Mucosa of stomach (tissue), 1 donor: ENCODE measurements around the gene C11orf54.
"Not testable (repeated sequence)": the region's sequence is repeated elsewhere in the genome, so short reads cannot be mapped to it uniquely, and the experiment has no call there.

Experiments used
- H3K27me3 ChIP-seq: one replicate; pipeline ENCODE4 v1.7.0; 2013; ENCODE audit warnings: mild to moderate bottlenecking, low read length; ENCODE audit not compliant: control insufficient read depth, insufficient read depth
- H3K36me3 ChIP-seq: one replicate; pipeline ENCODE4 v1.7.0; 2013; ENCODE audit warnings: low read length; ENCODE audit not compliant: control insufficient read depth, insufficient read depth
- H3K4me1 ChIP-seq: one replicate; pipeline ENCODE4 v1.7.0; 2013; ENCODE audit warnings: mild to moderate bottlenecking, low read length; ENCODE audit not compliant: control insufficient read depth, insufficient read depth
- H3K4me3 ChIP-seq: one replicate; pipeline ENCODE4 v1.7.0; 2013; ENCODE audit warnings: low read length
- H3K9ac ChIP-seq: one replicate; pipeline ENCODE4 v1.7.0; 2013; ENCODE audit warnings: mild to moderate bottlenecking, low read length, moderate library complexity
- H3K9me3 ChIP-seq: one replicate; pipeline ENCODE4 v1.7.0; 2013; ENCODE audit warnings: mild to moderate bottlenecking, low read length, moderate library complexity; ENCODE audit not compliant: control insufficient read depth
- donor health status: Pancreatic carcinoma.

Gene C11orf54

GRCh38 chr11:93756748-93757147 is 15.3 kb downstream of the C11orf54 start:
- Histone ChIP-seq H3K9ac (no peak overlapping the region), H3K4me3 (no peak overlapping the region), H3K36me3 (peaks cover 7% of the 10 kb centered on the region), H3K27me3 (no peaks in the 10 kb centered on the region), H3K9me3 (no peaks in the 10 kb centered on the region), H3K4me1 (no peaks in the 10 kb centered on the region)

GRCh38 chr11:93757301-93757700 is 15.8 kb downstream of the C11orf54 start:
- H3K27me3 ChIP-seq: no peaks in the 10 kb centered on the region
- peaks cover 7% of the 10 kb centered on the region for H3K36me3 ChIP-seq
- no peaks in the 10 kb centered on the region for H3K9me3 ChIP-seq
- H3K4me3 ChIP-seq: no peak overlapping the region
- H3K9ac ChIP-seq: no peak overlapping the region
- no peaks in the 10 kb centered on the region for H3K4me1 ChIP-seq

DNA sequence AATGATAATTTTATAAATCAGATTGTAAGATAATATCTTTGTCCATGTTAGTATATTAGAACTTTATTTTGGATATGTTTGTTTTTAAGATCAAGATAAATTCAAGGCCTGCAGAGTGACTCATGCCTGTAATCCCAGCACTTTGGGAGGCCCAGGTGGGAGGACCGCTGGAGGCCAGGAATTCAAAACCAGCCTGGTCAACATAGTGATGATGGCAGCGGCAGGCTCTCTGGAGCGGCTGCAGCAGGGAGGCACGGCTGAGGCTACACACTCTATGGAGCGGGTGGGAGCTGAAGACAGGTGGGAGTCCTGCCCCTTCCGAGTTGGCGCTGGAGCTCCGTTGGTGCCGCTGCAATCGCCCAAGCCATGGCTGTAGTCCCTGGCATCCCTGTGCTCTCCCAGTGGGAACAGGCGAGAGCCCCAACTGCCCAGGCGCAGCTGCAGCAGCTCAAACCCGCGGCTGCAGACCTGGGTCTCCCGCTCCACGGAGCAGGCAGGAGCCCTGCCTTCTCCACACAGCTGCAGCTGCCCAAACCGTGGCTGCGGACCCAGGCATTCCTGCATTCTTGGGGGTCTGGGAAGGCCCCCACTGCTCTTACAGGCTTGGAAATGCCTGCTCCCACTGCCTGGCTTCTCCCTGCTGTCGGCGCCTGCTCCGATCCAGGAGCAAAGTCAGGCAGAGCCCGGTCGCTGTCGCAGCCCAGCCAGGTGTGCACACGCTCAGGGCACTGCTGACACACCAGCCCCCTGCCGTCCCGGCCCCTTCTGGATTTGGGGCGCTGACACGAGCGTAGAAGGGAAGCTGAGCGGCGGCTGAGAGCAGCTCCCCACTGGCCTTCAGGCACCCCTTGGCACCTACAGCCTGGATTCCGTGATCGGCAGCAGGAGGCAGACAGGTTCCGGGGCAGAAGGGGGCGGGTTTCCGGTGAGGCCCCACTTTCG is 16.7 kb downstream of the C11orf54 start:
- Histone ChIP-seq H3K4me3 (no peak overlapping the region), H3K27me3 (no peaks in the 10 kb centered on the region), H3K9me3 (no peaks in the 10 kb centered on the region), H3K36me3 (peaks cover 7% of the 10 kb centered on the region), H3K4me1 (no peaks in the 10 kb centered on the region), H3K9ac (no peak overlapping the region)

DNA sequence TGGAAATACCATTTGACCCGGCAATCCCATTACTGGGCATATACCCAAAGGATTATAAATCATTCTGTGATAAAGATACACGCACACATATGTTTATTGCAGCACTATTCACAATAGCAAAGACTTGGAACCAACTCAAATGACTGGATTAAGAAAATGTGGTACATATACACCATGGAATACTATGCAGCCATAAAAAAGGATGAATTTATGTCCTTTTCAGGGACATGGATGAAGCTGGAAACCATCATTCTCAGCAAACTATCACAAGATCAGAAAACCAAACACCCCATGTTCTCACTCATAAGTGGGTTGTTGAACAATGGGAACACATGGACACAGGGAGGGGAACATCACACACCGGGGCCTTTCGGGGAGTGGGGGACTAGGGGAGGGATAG is 17.7 kb downstream of the C11orf54 start:
- not testable (repeated sequence) for H3K36me3 ChIP-seq, H3K4me3 ChIP-seq, H3K27me3 ChIP-seq, H3K9ac ChIP-seq, H3K9me3 ChIP-seq, H3K4me1 ChIP-seq

DNA sequence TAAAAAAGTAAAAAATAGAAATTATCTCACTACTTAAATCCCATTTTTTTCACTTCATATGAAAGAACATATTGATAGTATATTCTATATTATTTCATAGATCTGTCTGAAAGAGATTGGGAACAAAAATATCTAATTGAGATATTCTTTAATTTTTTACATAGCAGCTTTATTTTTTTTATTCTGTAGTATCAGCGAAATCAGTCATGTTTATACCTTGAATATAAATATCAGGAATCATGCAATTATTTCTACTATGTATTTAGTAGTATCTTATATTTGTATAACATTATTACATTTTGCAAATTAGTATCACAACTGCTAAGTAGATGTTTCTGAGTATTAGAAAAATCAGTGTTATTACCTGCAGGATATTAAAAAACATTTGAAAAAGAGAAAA is 20.4 kb downstream of the C11orf54 start:
- H3K9me3 ChIP-seq: no peaks in the 10 kb centered on the region
- H3K4me3 ChIP-seq: no peak overlapping the region
- H3K4me1 ChIP-seq: peaks cover 20% of the 10 kb centered on the region
- no peaks in the 10 kb centered on the region for H3K27me3 ChIP-seq
- peaks cover 7% of the 10 kb centered on the region for H3K36me3 ChIP-seq
- no peak overlapping the region for H3K9ac ChIP-seq

GRCh38 chr11:93765551-93765950 is 24.1 kb downstream of the C11orf54 start:
- Histone ChIP-seq H3K9me3 (no peaks in the 10 kb centered on the region), H3K36me3 (no peaks in the 10 kb centered on the region), H3K4me3 (no peak overlapping the region), H3K4me1 (peaks cover 27% of the 10 kb centered on the region), H3K27me3 (no peaks in the 10 kb centered on the region), H3K9ac (no peak overlapping the region)

DNA sequence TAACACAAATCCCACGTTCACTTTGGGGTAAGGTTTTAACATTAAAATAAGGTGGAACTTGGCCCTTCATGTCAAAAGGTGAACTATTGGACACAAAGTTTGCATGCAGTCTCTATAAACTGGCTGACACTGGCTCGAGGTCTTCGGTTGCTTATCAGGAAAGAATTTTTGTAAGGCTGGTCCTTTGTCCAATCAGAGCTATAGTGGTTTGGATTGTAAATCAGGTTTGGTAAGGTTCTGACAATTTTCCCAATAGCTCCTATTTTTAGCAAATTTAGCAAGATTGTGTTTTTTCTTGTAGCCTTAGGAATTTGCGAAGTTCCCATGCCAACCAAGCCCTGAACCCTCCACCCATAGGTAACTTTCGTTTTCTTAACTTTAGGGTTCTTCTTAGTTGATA is 25.0 kb downstream of the C11orf54 start:
- no peaks in the 10 kb centered on the region for H3K9me3 ChIP-seq
- no peaks in the 10 kb centered on the region for H3K36me3 ChIP-seq
- no peaks in the 10 kb centered on the region for H3K27me3 ChIP-seq
- H3K4me3 ChIP-seq: no peak overlapping the region
- no peak overlapping the region for H3K9ac ChIP-seq
- H3K4me1 ChIP-seq: peaks cover 27% of the 10 kb centered on the region

DNA sequence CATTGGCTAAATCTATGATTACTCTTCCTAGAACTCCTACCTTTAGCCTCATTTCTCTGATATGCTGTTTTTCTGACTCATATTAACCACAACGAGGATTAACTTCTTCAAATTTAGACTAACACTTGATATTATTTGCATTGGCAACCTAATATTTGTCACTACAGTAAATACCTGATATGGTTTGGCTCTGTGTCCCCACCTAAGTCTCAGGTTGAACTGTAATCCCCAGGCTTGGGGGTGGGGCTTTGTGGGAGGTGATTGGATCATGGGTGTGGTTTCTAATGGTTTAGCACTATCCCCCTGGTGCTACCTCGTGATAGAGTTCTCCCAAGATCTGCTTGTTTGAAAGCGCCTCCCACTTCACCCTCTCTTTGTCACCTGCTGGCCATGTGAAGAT is 25.5 kb downstream of the C11orf54 start:
- no peak overlapping the region for H3K9ac ChIP-seq
- no peak overlapping the region for H3K4me3 ChIP-seq
- no peaks in the 10 kb centered on the region for H3K9me3 ChIP-seq
- H3K27me3 ChIP-seq: no peaks in the 10 kb centered on the region
- peaks cover 27% of the 10 kb centered on the region for H3K4me1 ChIP-seq
- no peaks in the 10 kb centered on the region for H3K36me3 ChIP-seq

DNA sequence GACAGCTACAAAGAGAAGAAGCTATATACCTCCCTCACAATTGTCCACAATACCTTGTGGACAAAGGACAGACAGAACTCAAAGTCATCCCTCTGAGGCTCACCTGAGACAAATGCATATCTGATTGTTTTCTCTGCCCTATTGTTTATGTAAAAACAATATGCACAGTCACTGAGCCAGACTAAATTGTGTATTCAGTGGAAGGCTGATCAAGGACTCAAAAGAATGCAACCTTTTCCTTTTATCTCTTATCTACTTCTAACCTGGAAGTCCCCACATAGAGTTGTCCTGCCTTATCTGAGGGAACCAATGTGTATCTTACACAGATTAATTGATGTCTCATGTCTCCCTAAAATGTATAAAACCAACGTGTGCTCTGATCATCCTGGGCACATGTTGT is 28.7 kb downstream of the C11orf54 start:
- H3K4me1 ChIP-seq: peaks cover 23% of the 10 kb centered on the region

GRCh38 chr11:93772123-93772522 is 30.7 kb downstream of the C11orf54 start:
- Histone ChIP-seq H3K36me3 (no peaks in the 10 kb centered on the region), H3K27me3 (no peaks in the 10 kb centered on the region), H3K4me1 (peaks cover 5% of the 10 kb centered on the region), H3K9me3 (no peaks in the 10 kb centered on the region), H3K4me3 (no peak overlapping the region), H3K9ac (no peak overlapping the region)

More for the DNA sequence above, 28.7 kb downstream of the C11orf54 start:
- no peaks in the 10 kb centered on the region for H3K9me3 ChIP-seq
- H3K36me3 ChIP-seq: no peaks in the 10 kb centered on the region
- H3K27me3 ChIP-seq: no peaks in the 10 kb centered on the region
- no peak overlapping the region for H3K4me3 ChIP-seq
- H3K9ac ChIP-seq: no peak overlapping the region

- no peaks in the 10 kb centered on the region for H3K27me3 ChIP-seq
- H3K9me3 ChIP-seq: no peaks in the 10 kb centered on the region
- peaks cover 4% of the 10 kb centered on the region for H3K4me1 ChIP-seq
- H3K36me3 ChIP-seq: no peaks in the 10 kb centered on the region
- H3K9ac ChIP-seq: no peak overlapping the region
- H3K4me3 ChIP-seq: no peak overlapping the region
Measured at GRCh38 chr11:93773045-93773477, 31.6 kb downstream of the C11orf54 start.

DNA sequence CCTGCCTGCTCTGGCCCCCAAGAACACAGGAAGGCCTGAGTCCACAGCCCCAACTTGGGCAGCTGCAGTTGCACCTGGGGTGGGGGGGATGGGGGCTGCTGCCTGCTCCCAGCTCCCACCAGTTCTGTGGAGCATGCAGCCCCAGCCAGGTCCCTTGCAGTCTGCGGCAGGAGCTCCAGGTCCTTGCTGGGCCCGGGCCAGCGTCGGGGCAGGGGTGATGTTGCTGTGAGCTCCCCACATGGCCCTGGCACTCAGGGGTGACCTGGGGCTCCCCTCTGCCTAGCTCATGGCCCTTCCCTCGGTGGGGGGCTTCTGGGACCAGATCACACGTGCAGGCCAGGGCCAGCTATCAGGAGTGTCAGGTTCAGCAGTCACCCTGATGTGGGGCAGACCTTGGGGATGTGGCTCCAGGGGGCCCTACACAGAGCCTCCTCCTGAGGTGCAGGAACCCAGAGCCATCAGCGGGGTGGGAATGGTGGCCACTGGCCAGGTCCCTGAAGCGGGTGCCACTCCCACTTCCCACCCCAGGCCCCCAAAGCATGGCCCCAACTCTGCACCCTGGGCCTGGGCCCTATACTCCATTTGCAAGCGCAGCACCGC is 32.2 kb downstream of the C11orf54 start:
- no peaks in the 10 kb centered on the region for H3K36me3 ChIP-seq
- no peak overlapping the region for H3K4me3 ChIP-seq
- H3K9ac ChIP-seq: no peak overlapping the region
- H3K4me1 ChIP-seq: no peaks in the 10 kb centered on the region
- H3K27me3 ChIP-seq: no peaks in the 10 kb centered on the region
- no peaks in the 10 kb centered on the region for H3K9me3 ChIP-seq
